IPS-18a (cell line): ENCODE results near the gene ATP7B.
"Not testable (repeated sequence)": the region's sequence is repeated elsewhere in the genome, so short reads cannot be mapped to it uniquely, and the experiment has no call there.

Experiments used
- H3K27ac ChIP-seq: one replicate; pipeline ENCODE4 v1.5.1; 2013; ENCODE audit warnings: low read length
- H3K27me3 ChIP-seq: one replicate; pipeline ENCODE4 v1.6.1; 2013; ENCODE audit warnings: mild to moderate bottlenecking, low read length; ENCODE audit not compliant: control insufficient read depth, insufficient read depth
- H3K36me3 ChIP-seq: one replicate; pipeline ENCODE4 v1.6.1; 2013; ENCODE audit warnings: low read depth, low read length; ENCODE audit not compliant: control insufficient read depth
- H3K4me1 ChIP-seq: one replicate; pipeline ENCODE4 v1.6.1; 2013; ENCODE audit warnings: low read depth, low read length; ENCODE audit not compliant: control insufficient read depth
- H3K4me3 ChIP-seq: one replicate; pipeline ENCODE4 v1.5.1; 2013; ENCODE audit warnings: low read length
- H3K9ac ChIP-seq: one replicate; pipeline ENCODE4 v1.6.1; 2013; ENCODE audit warnings: mild to moderate bottlenecking, low read length, moderate library complexity
- H3K9me3 ChIP-seq: one replicate; pipeline ENCODE4 v1.6.1; 2013; ENCODE audit warnings: low read depth, low read length; ENCODE audit not compliant: control insufficient read depth

The ATP7B gene

GRCh38 chr13:51912511-51913225 lies 98.6 kb downstream of the ATP7B start:
- no peaks in the 10 kb centered on the region for H3K36me3 ChIP-seq
- H3K9ac ChIP-seq, result no peak overlapping the region
- H3K27me3 ChIP-seq, result no peaks in the 10 kb centered on the region
- no peaks in the 10 kb centered on the region for H3K9me3 ChIP-seq
- H3K27ac ChIP-seq, result no peak overlapping the region
- H3K4me3 ChIP-seq, result no peak overlapping the region
- no peaks in the 10 kb centered on the region for H3K4me1 ChIP-seq

- H3K4me1 ChIP-seq, result no peaks in the 10 kb centered on the region
- H3K9ac ChIP-seq, result no peak overlapping the region
- no peaks in the 10 kb centered on the region for H3K27me3 ChIP-seq
- H3K4me3 ChIP-seq, result no peak overlapping the region
- no peaks in the 10 kb centered on the region for H3K36me3 ChIP-seq
- no peaks in the 10 kb centered on the region for H3K9me3 ChIP-seq
- no peak overlapping the region for H3K27ac ChIP-seq
Measured at GRCh38 chr13:51912091-51912490, 99.2 kb downstream of the ATP7B start.

GRCh38 chr13:51910508-51910907 lies 100.7 kb downstream of the ATP7B start:
- no peaks in the 10 kb centered on the region for H3K9me3 ChIP-seq
- no peaks in the 10 kb centered on the region for H3K27me3 ChIP-seq
- no peaks in the 10 kb centered on the region for H3K36me3 ChIP-seq
- H3K9ac ChIP-seq, result no peak overlapping the region
- no peak overlapping the region for H3K4me3 ChIP-seq
- H3K27ac ChIP-seq, result no peak overlapping the region
- no peaks in the 10 kb centered on the region for H3K4me1 ChIP-seq

DNA sequence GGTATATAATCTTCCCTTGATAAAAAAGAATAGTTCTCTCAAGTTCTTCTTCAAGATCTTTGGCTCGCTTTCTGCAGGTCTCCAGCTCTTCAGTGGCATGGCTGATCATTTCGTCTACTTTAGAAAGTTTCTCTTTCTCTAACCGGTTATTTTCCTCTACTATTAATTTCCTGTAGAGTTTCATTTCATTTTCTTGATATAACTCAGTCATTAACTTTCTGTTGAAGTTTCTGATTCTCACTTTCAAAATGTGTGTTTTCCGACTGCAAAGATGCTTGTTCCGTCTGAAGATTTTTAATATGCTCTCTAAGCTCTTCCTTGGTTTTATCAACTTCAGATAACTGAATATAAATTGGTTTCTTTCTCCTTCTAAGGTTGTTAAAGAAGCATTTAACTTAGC lies 102.0 kb downstream of the ATP7B start:
- not testable (repeated sequence) for H3K27ac ChIP-seq, H3K9ac ChIP-seq, H3K4me3 ChIP-seq, H3K9me3 ChIP-seq, H3K36me3 ChIP-seq, H3K4me1 ChIP-seq, H3K27me3 ChIP-seq

GRCh38 chr13:51907040-51907732 lies 104.1 kb downstream of the ATP7B start:
- H3K36me3 ChIP-seq, result no peaks in the 10 kb centered on the region
- H3K9me3 ChIP-seq, result no peaks in the 10 kb centered on the region
- H3K27ac ChIP-seq, result no peak overlapping the region
- H3K9ac ChIP-seq, result no peak overlapping the region
- no peaks in the 10 kb centered on the region for H3K27me3 ChIP-seq
- H3K4me1 ChIP-seq, result no peaks in the 10 kb centered on the region
- H3K4me3 ChIP-seq, result no peak overlapping the region

GRCh38 chr13:51906581-51906980 lies 104.7 kb downstream of the ATP7B start:
- H3K4me1 ChIP-seq, result no peaks in the 10 kb centered on the region
- H3K36me3 ChIP-seq, result no peaks in the 10 kb centered on the region
- no peak overlapping the region for H3K4me3 ChIP-seq
- no peaks in the 10 kb centered on the region for H3K27me3 ChIP-seq
- H3K9ac ChIP-seq, result no peak overlapping the region
- H3K27ac ChIP-seq, result no peak overlapping the region
- no peaks in the 10 kb centered on the region for H3K9me3 ChIP-seq

DNA sequence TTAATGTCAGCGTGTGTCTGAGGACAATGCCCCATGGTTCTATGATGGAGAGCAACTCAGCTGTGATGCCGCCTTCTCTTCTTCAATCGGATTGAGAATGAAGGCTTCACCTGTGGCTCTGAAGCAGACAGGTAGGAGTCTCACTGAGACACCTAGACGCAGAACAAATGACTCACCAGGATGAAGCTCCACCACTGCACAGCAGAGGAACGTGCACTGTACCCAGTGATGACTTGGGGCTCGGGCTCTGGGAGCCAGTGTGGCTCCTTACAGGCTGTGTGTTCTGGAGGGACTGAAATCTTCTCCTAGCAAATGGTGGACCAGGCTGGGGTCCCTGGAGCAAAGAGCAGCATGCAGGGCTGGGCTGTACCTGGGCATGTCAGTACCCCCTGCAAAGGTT lies 105.5 kb downstream of the ATP7B start:
- H3K27me3 ChIP-seq, result no peaks in the 10 kb centered on the region
- H3K4me1 ChIP-seq, result no peaks in the 10 kb centered on the region
- H3K4me3 ChIP-seq, result no peak overlapping the region
- H3K36me3 ChIP-seq, result no peaks in the 10 kb centered on the region
- H3K9me3 ChIP-seq, result no peaks in the 10 kb centered on the region
- no peak overlapping the region for H3K27ac ChIP-seq
- H3K9ac ChIP-seq, result no peak overlapping the region

GRCh38 chr13:51902776-51903175 lies 108.5 kb downstream of the ATP7B start:
- no peak overlapping the region for H3K9ac ChIP-seq
- no peaks in the 10 kb centered on the region for H3K4me1 ChIP-seq
- H3K27ac ChIP-seq, result no peak overlapping the region
- H3K4me3 ChIP-seq, result no peak overlapping the region
- H3K36me3 ChIP-seq, result no peaks in the 10 kb centered on the region
- no peaks in the 10 kb centered on the region for H3K9me3 ChIP-seq
- no peaks in the 10 kb centered on the region for H3K27me3 ChIP-seq

GRCh38 chr13:51900471-51900870 lies 110.8 kb downstream of the ATP7B start:
- no peak overlapping the region for H3K9ac ChIP-seq
- H3K27me3 ChIP-seq, result no peaks in the 10 kb centered on the region

DNA sequence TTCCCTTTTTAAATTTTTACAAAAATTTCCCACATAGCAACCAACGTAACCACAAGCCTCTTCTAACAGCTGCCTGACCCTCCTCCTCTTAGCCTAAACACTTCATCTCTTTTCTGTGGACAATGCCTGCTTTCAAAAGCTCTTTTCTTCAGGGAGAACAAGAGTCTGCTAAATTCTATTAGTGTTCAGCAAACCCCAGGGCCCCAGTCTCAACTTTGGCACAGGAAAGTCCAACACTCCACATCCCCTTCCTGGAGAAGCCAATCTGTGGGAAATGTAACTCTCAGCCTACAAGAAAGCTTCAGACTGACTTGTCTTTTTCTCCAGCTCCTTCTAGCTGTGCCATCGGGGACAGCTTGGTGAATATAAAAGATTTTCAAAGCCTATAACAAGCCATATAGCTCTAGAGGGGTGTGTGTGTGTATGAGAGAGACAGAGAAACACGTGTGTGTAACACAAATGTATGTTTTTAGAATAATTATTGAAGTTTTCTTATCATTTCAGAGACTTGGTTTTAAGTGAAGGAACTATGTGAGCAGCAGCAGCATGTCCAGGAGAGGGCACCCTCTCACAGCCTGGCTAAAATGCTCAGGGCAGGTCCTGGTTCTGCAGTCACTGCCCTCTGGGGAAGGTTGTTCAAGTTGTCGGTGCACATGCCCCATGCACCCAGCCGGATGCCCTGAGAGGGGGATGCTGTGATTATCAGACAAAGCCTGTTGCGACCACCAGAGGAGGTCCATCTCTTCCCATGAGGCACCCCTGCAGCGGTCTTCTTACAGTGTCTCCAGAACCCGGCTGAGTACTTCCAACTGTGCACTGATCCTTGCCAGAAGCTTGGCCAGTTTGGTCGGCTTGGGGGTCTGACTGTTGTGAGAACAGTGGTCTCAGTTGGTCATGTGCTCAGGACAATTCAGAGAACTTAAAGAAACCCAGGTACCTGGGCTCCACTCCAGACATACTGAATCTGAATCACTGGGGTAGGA lies 115.1 kb downstream of the ATP7B start:
- Histone ChIP-seq H3K27ac (no peak overlapping the region), H3K9me3 (no peaks in the 10 kb centered on the region), H3K27me3 (no peaks in the 10 kb centered on the region), H3K36me3 (no peaks in the 10 kb centered on the region), H3K9ac (no peak overlapping the region), H3K4me1 (no peaks in the 10 kb centered on the region), H3K4me3 (no peak overlapping the region)

More at GRCh38 chr13:51900471-51900870, 110.8 kb downstream of the ATP7B start:
- H3K4me3 ChIP-seq, result no peak overlapping the region
- no peaks in the 10 kb centered on the region for H3K36me3 ChIP-seq
- H3K9me3 ChIP-seq, result no peaks in the 10 kb centered on the region
- H3K27ac ChIP-seq, result no peak overlapping the region
- H3K4me1 ChIP-seq, result no peaks in the 10 kb centered on the region

GRCh38 chr13:51894239-51894638 lies 117.0 kb downstream of the ATP7B start:
- Histone ChIP-seq H3K4me1 (no peaks in the 10 kb centered on the region), H3K27ac (no peak overlapping the region), H3K4me3 (no peak overlapping the region), H3K36me3 (no peaks in the 10 kb centered on the region), H3K27me3 (no peaks in the 10 kb centered on the region), H3K9ac (no peak overlapping the region), H3K9me3 (no peaks in the 10 kb centered on the region)
